ENCODE data around the gene TBCD. TPM values are rescaled to one million over a fixed set of nuclear protein-coding genes. Genes with fewer than 3 reads are reported as not detected.
"Not testable (repeated sequence)": the region's sequence is repeated elsewhere in the genome, so short reads cannot be mapped to it uniquely, and the experiment has no call there.

Gene TBCD
- polyA plus RNA-seq, 1 donor: 76.4 TPM

GRCh38 chr17:82754297-82755208 is 2.7 kb downstream of the TBCD start:
- peak; percentile 49 for DNase-seq

GRCh38 chr17:82756166-82756565 is 4.3 kb downstream of the TBCD start:
- DNase-seq: no peak

GRCh38 chr17:82765371-82765770 is 13.5 kb downstream of the TBCD start:
- DNase-seq: no peak

- DNase-seq: no peak
These were observed 15.3 kb downstream of the TBCD start for GRCh38 chr17:82767041-82767754.

GRCh38 chr17:82769041-82769440 is 17.2 kb downstream of the TBCD start:
- DNase-seq: no peak

GRCh38 chr17:82772026-82772425 is 20.2 kb downstream of the TBCD start:
- no peak for DNase-seq

GRCh38 chr17:82774456-82774855 is 22.6 kb downstream of the TBCD start:
- not testable (repeated sequence) for DNase-seq

- DNase-seq: no peak
These were observed 23.3 kb downstream of the TBCD start for GRCh38 chr17:82775001-82775823.

GRCh38 chr17:82776454-82776853 is 24.6 kb downstream of the TBCD start:
- no peak for DNase-seq

GRCh38 chr17:82777778-82778375 is 26.0 kb downstream of the TBCD start:
- DNase-seq: not testable (repeated sequence)

GRCh38 chr17:82779541-82779940 is 27.7 kb downstream of the TBCD start:
- DNase-seq: no peak

- no peak for DNase-seq
These were observed 28.3 kb downstream of the TBCD start for GRCh38 chr17:82780195-82780594.

- no peak for DNase-seq
These were observed 29.4 kb downstream of the TBCD start for GRCh38 chr17:82780971-82781893.

GRCh38 chr17:82781894-82782274 is 30.0 kb downstream of the TBCD start:
- peak; percentile 84 for DNase-seq

- DNase-seq: no peak
These were observed 30.9 kb downstream of the TBCD start for GRCh38 chr17:82782657-82783207.

GRCh38 chr17:82783498-82783897 is 31.6 kb downstream of the TBCD start:
- DNase-seq: no peak

GRCh38 chr17:82785581-82785980 is 33.7 kb downstream of the TBCD start:
- DNase-seq: not testable (repeated sequence)

GRCh38 chr17:82786427-82786826 is 34.6 kb downstream of the TBCD start:
- DNase-seq: no peak

- DNase-seq: no peak
These were observed 35.4 kb downstream of the TBCD start for GRCh38 chr17:82787081-82787848.
